GM18868 (cell line): ENCODE measurements around the gene GHRL.
A peak's percentile ranks its signal among the peaks of the same experiment; 100 is the strongest.

Experiments
- ATAC-seq: cut with Tn5 transposase; IDR thresholded peaks from one replicate; pipeline ENCODE4 v1.9.1; 2021; ENCODE audit warnings: mild to moderate bottlenecking, moderate library complexity; ENCODE audit not compliant: unreplicated experiment

The GHRL gene

DNA sequence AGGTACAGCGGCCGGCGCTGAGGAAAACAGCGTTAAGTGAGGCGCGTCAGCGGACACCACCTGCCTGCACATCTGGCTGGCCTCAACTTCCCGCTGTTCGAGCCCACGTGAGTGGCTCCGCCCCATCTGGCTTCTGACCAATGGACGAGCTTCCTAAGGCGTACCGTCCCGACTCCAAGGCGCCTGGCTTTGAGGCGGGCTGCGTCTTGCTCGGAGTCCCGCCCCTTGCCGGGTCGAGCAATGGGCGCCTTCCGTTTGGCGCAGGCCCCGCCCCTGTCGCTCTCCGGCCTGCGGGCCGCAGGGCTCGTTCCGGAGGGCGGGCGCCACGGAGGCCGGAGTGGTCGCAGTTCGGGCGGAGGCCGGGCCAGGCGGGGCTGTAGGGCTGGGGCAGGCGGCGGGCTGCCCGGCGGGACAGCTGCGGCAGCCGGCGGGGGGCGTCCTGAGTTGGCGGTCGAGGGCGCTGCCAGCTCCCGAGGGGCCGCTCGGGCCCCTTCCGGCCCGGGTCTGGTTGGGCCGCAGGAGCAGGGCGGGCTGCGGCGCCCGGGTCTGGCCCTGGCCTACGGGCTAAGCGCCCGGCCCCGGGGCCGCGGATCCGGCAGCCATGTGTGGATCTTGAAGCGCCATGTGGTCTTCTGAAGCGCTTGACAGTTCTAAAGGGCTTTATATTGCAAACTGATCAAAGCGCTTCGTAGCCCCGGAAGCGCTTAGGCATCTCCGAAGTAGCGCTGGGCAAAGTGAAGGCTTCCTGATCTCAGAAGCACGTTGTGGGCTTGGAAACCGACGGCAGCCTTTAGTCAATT is 44.4 kb downstream of the GHRL start, which contains the start of gene TATDN2:
TSS of gene TATDN2 (plus strand) at position 276 of the 800 bp plus-strand sequence. CDS start 742 bp downstream, outside the sequence.
- peak; percentile 96 for ATAC-seq

DNA sequence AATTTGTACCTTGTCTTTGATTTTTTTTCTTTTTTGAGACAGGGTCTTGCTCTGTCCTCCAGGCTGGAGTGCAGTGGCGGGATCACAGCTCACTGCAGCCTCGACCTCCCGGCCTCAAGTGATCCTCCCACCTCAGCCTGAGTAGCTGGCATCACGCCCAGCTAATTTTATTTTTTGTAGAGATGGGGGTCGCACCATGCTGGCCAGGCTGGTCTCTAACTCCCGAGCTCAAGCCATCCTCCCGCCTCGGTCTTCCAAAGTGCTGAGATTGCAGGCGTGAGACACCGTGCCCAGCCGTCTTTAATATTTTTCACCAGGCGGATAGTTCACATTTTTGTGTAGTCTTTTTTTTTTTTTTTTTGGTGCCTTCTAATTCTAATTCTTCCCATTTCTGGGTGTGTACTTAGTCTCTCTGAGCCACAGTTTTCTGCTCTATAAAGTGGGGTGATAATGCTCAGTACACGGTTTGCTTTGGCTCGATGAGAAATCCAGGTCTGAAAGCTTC is 45.0 kb downstream of the GHRL start:
- no peak for ATAC-seq

DNA sequence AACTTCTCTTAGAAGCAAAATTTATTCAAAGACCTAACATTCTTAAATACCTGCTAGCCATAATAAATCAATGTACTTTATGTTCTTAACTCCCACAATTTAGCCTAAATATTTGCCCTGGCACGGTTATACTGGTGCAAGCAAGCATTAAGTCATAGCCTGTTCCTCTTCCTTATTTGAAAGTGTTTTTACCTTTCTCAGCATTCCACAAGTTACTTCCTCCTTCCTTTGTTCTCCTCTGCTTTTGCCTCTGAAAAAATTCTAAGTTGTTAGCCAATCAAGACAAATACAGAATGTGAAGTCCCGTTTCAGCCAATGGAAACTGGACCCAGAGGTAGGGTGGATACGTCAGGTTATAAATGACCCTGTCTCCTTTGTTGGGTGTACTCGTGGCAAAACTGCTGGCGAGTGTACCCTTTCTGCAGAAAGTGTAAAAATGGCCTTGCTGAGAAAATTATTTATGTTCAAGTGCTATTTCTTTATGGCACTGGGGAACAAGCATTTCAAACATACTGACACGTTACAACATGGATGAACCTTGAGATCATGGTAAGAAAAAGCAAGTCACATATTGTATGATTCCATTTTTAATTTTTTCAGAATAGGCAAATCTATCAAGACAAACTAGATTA is 47.5 kb downstream of the GHRL start:
- ATAC-seq = no peak

DNA sequence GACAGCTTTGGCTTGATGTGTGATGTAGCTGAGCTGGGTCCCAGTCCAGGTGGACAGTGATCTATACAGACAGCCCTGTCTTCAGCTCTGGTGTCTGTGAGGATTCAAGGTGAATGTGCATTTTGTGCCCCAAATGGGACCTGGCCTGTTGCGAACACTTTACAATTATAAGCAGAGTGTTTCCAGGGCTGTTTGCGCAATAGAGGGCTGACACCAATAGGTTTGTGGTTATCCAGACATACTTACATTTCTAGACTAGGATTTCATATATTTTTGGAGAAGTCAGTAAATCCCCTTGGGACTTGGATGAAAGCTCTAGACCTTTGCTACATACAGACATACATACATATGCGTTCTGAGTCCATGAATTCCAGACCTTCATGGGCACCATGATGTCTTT is 48.7 kb downstream of the GHRL start:
- no peak for ATAC-seq

DNA sequence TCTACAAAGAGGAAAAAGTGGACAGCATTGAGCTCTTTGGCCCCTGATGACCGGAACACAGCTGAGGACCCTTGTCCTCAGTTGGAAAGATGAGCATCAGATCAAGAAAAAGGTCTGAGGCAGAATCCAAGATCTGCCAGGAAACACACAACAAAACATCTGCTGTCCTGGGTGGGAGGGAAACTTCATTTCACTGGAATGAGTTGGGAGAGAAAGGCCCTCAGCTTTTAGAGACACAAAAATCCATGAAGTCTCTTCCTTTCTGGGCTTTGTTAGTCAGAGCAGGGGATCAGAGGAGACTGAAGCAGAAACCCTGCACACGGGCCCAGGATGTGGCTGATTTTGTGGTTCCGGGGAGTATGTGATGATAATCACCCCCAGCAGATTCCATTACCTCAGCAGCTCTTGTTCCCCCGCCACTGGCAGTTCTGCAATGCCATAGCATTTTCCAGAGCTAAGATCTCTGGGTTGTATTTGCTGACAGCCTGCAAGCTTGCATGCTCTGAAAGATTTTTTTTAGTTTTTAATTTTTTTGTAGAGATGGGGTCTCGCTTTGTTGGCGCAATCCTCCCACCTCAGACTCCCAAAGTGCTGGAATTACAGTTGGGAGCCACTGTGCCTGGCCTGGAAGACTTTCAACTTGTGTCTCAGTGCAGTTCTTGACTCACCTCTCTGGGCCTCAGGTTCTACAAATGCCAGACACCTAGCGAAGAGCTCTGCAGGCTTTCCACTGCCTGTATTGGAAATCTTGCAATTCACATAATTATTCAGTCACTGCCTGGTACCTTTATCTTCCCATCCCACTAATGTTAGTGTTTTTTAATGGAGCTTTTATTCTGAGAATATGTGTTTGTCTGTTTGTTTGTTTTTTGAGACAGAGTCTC is 50.3 kb downstream of the GHRL start:
- no peak for ATAC-seq

DNA sequence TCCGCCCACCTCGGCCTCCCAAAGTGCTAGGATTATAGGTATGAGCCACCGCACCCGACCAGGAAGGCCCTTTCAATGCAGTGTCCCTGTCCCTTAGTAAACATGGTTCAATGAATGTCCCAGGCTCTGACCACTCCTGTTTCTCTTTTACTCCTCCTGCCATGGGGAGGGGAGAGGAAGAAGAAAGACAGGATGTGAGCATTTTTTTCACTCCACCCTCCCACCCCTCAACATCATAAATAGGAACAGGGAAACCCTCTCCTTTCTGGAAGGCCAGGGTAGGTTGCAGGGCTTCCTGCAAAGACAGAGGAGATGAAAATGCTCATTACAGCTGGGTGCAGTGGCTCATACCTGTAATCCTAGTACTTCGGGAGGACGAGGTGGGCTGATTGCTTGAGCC is 51.9 kb downstream of the GHRL start:
- no peak for ATAC-seq

DNA sequence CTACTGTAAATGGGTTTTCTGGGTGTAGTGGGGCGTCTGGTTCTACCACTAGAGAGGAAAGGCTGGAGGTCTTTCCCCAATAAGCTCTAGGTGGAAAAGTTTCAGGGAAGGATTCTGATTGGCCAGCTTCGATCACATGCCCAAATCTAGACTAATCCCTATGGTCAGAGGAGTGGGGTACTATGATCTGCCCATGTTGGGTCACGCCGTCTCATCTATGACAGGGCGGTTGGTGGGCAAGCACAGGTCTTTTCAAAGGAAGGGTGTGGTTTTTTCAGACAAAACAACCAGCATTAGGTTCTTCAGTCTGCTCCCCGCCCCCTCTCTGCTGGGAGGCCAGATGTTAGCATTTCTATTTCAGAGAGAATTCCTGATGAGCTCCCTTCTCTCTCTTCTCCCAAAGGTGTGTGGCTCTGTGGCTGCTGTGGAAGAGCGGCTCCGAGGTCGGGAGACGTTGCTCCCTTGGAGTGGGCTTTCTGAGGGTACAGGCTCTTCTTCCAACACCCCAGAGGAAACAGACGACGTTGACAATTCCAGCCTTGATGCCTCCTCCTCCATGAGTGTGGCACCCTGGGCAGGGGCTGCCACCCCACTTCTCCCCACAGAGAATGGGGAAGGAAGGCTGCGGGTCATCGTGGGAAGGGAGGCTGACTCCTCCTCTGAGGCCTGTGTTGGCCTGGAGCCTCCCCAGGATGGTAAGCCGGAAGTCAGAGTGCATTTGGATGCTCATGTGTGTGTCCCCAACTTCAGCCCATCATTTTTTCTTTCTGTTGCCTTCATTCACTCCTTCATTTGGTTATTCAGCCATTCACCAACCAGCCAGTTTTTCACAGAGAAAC is 54.2 kb downstream of the GHRL start:
- no peak for ATAC-seq
